Loucy (cell line): ENCODE results near the gene CCT7.

ENCODE experiments used
- H2AFZ ChIP-seq: fragments of 200-600 bp; sonication (generic); 2 replicates; pipeline ENCODE4 v1.6.0; 2016; ENCODE audit warnings: antibody characterized with exemption, mild to moderate bottlenecking, low read length, moderate library complexity
- H3F3A ChIP-seq: fragments of 200-600 bp; 2 replicates; pipeline ENCODE4 v1.6.0; 2016; ENCODE audit warnings: antibody characterized with exemption, low read depth, mild to moderate bottlenecking
- H3K27me3 ChIP-seq: fragments of 200-600 bp; sonication (generic); 2 replicates; pipeline ENCODE4 v1.6.1; 2014; ENCODE audit warnings: low read length, mild to moderate bottlenecking; ENCODE audit not compliant: insufficient read depth, poor library complexity, severe bottlenecking
- H3K36me3 ChIP-seq: fragments of 200-600 bp; sonication (generic); 2 replicates; pipeline ENCODE4 v1.6.1; 2016; ENCODE audit warnings: low read length; ENCODE audit not compliant: insufficient read depth
- H3K4me1 ChIP-seq: fragments of 200-600 bp; sonication (generic); 2 replicates; pipeline ENCODE4 v1.5.1; 2014; ENCODE audit warnings: low read length, mild to moderate bottlenecking; ENCODE audit not compliant: insufficient read depth, poor library complexity, severe bottlenecking
- H3K4me2 ChIP-seq: fragments of 200-600 bp; sonication (generic); 2 replicates; pipeline ENCODE4 v1.6.0; 2014; ENCODE audit warnings: antibody characterized with exemption, low read length, low read depth, mild to moderate bottlenecking; ENCODE audit not compliant: poor library complexity, severe bottlenecking
- H3K4me3 ChIP-seq: fragments of 200-600 bp; sonication (generic); 2 replicates; pipeline ENCODE4 v1.5.1; 2014; ENCODE audit warnings: low read length, mild to moderate bottlenecking, mixed read lengths; ENCODE audit not compliant: poor library complexity, severe bottlenecking
- H3K79me2 ChIP-seq: fragments of 200-600 bp; sonication (generic); 2 replicates; pipeline ENCODE4 v1.6.1; 2014; ENCODE audit warnings: low read length; ENCODE audit not compliant: insufficient read depth
- H3K9ac ChIP-seq: fragments of 200-600 bp; sonication (generic); 2 replicates; pipeline ENCODE4 v1.6.0; 2014; ENCODE audit warnings: mild to moderate bottlenecking, low read depth, low read length, moderate library complexity; ENCODE audit not compliant: poor library complexity, severe bottlenecking
- H3K9me2 ChIP-seq: fragments of 200-600 bp; sonication (generic); replicated peaks from 2 replicates; pipeline ENCODE4 v1.6.1; 2016; ENCODE audit warnings: low read depth, low read length, mixed read lengths
- H3K9me3 ChIP-seq: fragments of 200-600 bp; sonication (generic); 2 replicates; pipeline ENCODE4 v1.6.1; 2014; ENCODE audit warnings: mild to moderate bottlenecking, antibody characterized with exemption, low read length, low read depth; ENCODE audit not compliant: insufficient read depth
- H4K20me1 ChIP-seq: fragments of 200-600 bp; sonication (generic); 2 replicates; pipeline ENCODE4 v1.6.0; 2014; ENCODE audit warnings: antibody characterized with exemption, low read length, mild to moderate bottlenecking; ENCODE audit not compliant: insufficient read depth, poor library complexity, severe bottlenecking
- CTCF ChIP-seq: fragments of 200-600 bp; sonication (generic); conservative IDR thresholded peaks from 2 replicates; pipeline ENCODE4 v1.5.1; 2014; ENCODE audit warnings: mild to moderate bottlenecking, antibody characterized with exemption, low read length
- EZH2phosphoT487 ChIP-seq: fragments of 200-600 bp; IDR thresholded peaks from 2 replicates; pipeline ENCODE4 v1.6.1; 2018; ENCODE audit warnings: antibody characterized with exemption, mild to moderate bottlenecking, moderate library complexity, borderline replicate concordance

The CCT7 gene

GRCh38 chr2:73286134-73286655, 52.1 kb downstream of the CCT7 start:
- Histone ChIP-seq H3K4me3 (no peak overlapping the region), H3F3A (peaks cover 8% of the 10 kb centered on the region; the same call in 1 of the 2 replicates), H2AFZ (no peak overlapping the region), H4K20me1 (peaks cover 24% of the 10 kb centered on the region), H3K9me3 (no peaks in the 10 kb centered on the region), H3K9ac (peak overlapping the region; percentile 91), H3K27me3 (no peaks in the 10 kb centered on the region), H3K9me2 (no peaks in the 10 kb centered on the region), H3K4me1 (peaks cover 35% of the 10 kb centered on the region), H3K79me2 (peaks cover 29% of the 10 kb centered on the region), H3K36me3 (no peaks in the 10 kb centered on the region), H3K4me2 (no peak overlapping the region)
- no peak for TF ChIP-seq CTCF
- TF ChIP-seq EZH2phosphoT487 = no peak

- H3K4me3 ChIP-seq = no peak overlapping the region
- no peak overlapping the region for H3K9ac ChIP-seq
- H2AFZ ChIP-seq = no peak overlapping the region
- TF ChIP-seq CTCF = peak; percentile 54
- TF ChIP-seq EZH2phosphoT487 = no peak
- H3K79me2 ChIP-seq = no peaks in the 10 kb centered on the region
- H3F3A ChIP-seq = peaks cover 8% of the 10 kb centered on the region; the same call in 1 of the 2 replicates
- peaks cover 11% of the 10 kb centered on the region for H3K4me1 ChIP-seq
- no peaks in the 10 kb centered on the region for H3K9me3 ChIP-seq
- no peaks in the 10 kb centered on the region for H3K36me3 ChIP-seq
- H3K9me2 ChIP-seq = no peaks in the 10 kb centered on the region
- H4K20me1 ChIP-seq = no peaks in the 10 kb centered on the region
- H3K27me3 ChIP-seq = no peaks in the 10 kb centered on the region
- H3K4me2 ChIP-seq = no peak overlapping the region
These were observed 55.2 kb downstream of the CCT7 start for GRCh38 chr2:73289304-73289703.

GRCh38 chr2:73290049-73290839, 56.1 kb downstream of the CCT7 start:
- Histone ChIP-seq H3K9me3 (no peaks in the 10 kb centered on the region), H3K4me1 (peaks cover 7% of the 10 kb centered on the region), H3K79me2 (no peaks in the 10 kb centered on the region), H3K4me3 (no peak overlapping the region), H3K27me3 (no peaks in the 10 kb centered on the region), H3K36me3 (no peaks in the 10 kb centered on the region), H3K4me2 (no peak overlapping the region), H3K9ac (no peak overlapping the region), H4K20me1 (no peaks in the 10 kb centered on the region), H3F3A (peaks cover 4% of the 10 kb centered on the region; the same call in 1 of the 2 replicates), H3K9me2 (no peaks in the 10 kb centered on the region), H2AFZ (0 out of 2 replicates have a peak overlapping the region, but pooled peaks have one; percentile 1)
- TF ChIP-seq EZH2phosphoT487 (no peak), CTCF (peak; percentile 85)
